ENCODE measurements around the gene PPFIA1. TPM values are rescaled to one million over a fixed set of nuclear protein-coding genes. Genes with fewer than 3 reads are reported as not detected.
"Not testable (repeated sequence)": the region's sequence is repeated elsewhere in the genome, so short reads cannot be mapped to it uniquely, and the experiment has no call there.

PPFIA1 gene
- total RNA-seq, 6 donors from 2014 or later, result 53.7 to 164 (median 83.3) TPM

GRCh38 chr11:70326833-70327232 is 56.3 kb downstream of the PPFIA1 start:
- ATAC-seq (ENCODE audit: low FRiP score in 2 of 2), result peak in 1 of 2 donors; percentile 54
- no peaks in the 10 kb centered on the region for H3K27me3 ChIP-seq
- WGBS, 2 donors, result 46 to 53% methylated on average over 2 of the region's 2 CpGs
- peak overlapping the region; percentile 74 to 80 (median 80) for H3K27ac ChIP-seq
- H3K4me1 ChIP-seq, result peaks cover 23 to 42% (median 36%) of the 10 kb centered on the region in 4 donors
- H3K36me3 ChIP-seq, result peaks cover 0 to 79% (median 23%) of the 10 kb centered on the region in 4 donors
- peak overlapping the region in 1 of 4 donors; percentile 9 for H3K4me3 ChIP-seq
- TF ChIP-seq POLR2A (IDR thresholded peaks at IDR 0.05) (no peak), EP300 (IDR thresholded peaks at IDR 0.05) (no peak), CTCF (IDR thresholded peaks at IDR 0.05) (no peak)
- DNase-seq, result peak in 1 of 2 donors; percentile 41
- no peaks in the 10 kb centered on the region for H3K9me3 ChIP-seq

GRCh38 chr11:70327717-70328116 is 57.2 kb downstream of the PPFIA1 start:
- TF ChIP-seq CTCF (IDR thresholded peaks at IDR 0.05), result no peak
- WGBS, 2 donors, result 82 to 88% methylated on average over 10 of the region's 10 CpGs
- Histone ChIP-seq H3K9me3 (no peaks in the 10 kb centered on the region), H3K27ac (peak overlapping the region in 2 of 4 donors; percentile 80), H3K4me1 (peaks cover 23 to 42% (median 35%) of the 10 kb centered on the region in 4 donors), H3K4me3 (no peak overlapping the region), H3K27me3 (no peaks in the 10 kb centered on the region), H3K36me3 (peaks cover 2 to 88% (median 32%) of the 10 kb centered on the region in 4 donors)
- ATAC-seq (ENCODE audit: low FRiP score in 2 of 2), result no peak
- no peak for DNase-seq

- ATAC-seq (ENCODE audit: low FRiP score in 2 of 2), result no peak
- Histone ChIP-seq H3K4me1 (peaks cover 22 to 40% (median 27%) of the 10 kb centered on the region in 4 donors), H3K27ac (no peak overlapping the region), H3K9me3 (no peaks in the 10 kb centered on the region), H3K27me3 (no peaks in the 10 kb centered on the region), H3K4me3 (no peak overlapping the region), H3K36me3 (peaks cover 5 to 96% (median 40%) of the 10 kb centered on the region in 4 donors)
- 78 to 88% methylated on average over 4 of the region's 4 CpGs for WGBS, 2 donors
- DNase-seq, result no peak
- TF ChIP-seq POLR2A (IDR thresholded peaks at IDR 0.05), result no peak
- TF ChIP-seq EP300 (IDR thresholded peaks at IDR 0.05), result no peak
- no peak for TF ChIP-seq POLR2AphosphoS5 (IDR thresholded peaks at IDR 0.05)
These were observed 58.1 kb downstream of the PPFIA1 start for GRCh38 chr11:70328556-70328955.

- not testable (repeated sequence) for H3K27ac ChIP-seq; ATAC-seq (ENCODE audit: low FRiP score in 2 of 2); H3K9me3 ChIP-seq; DNase-seq; H3K27me3 ChIP-seq; H3K4me3 ChIP-seq
- Histone ChIP-seq H3K36me3 (peaks cover 23 to 99% (median 59%) of the 10 kb centered on the region in 4 donors), H3K4me1 (peaks cover 5 to 15% (median 8%) of the 10 kb centered on the region in 4 donors)
- peak in 2 of 6 experiments; percentile 12 to 37 for TF ChIP-seq CTCF (IDR thresholded peaks at IDR 0.05)
- WGBS, 2 donors, result 80 to 85% methylated on average over 3 to 5 of the region's 5 CpGs
These were observed 60.9 kb downstream of the PPFIA1 start for GRCh38 chr11:70331320-70331843.

- TF ChIP-seq CTCF (IDR thresholded peaks at IDR 0.05) (no peak), POLR2A (IDR thresholded peaks at IDR 0.05) (no peak), EP300 (IDR thresholded peaks at IDR 0.05) (no peak), POLR2AphosphoS5 (IDR thresholded peaks at IDR 0.05) (no peak)
- no peak for ATAC-seq (ENCODE audit: low FRiP score in 2 of 2)
- Histone ChIP-seq H3K27me3 (no peaks in the 10 kb centered on the region), H3K27ac (no peak overlapping the region), H3K4me1 (peaks cover 4 to 10% (median 6%) of the 10 kb centered on the region in 4 donors), H3K4me3 (no peak overlapping the region), H3K36me3 (peaks cover 28 to 99% (median 64%) of the 10 kb centered on the region in 4 donors), H3K9me3 (no peaks in the 10 kb centered on the region)
- DNase-seq, result peak in 1 of 2 donors; percentile 37
- WGBS, 2 donors, result 91 to 96% methylated on average over 10 of the region's 10 CpGs
These were observed 61.4 kb downstream of the PPFIA1 start for GRCh38 chr11:70331901-70332300.

All from upper lobe of left lung (tissue), 6 donors.